K562 (cell line): ENCODE measurements around the gene DPEP2NB. TPM values are rescaled to one million over a fixed set of nuclear protein-coding genes. Genes with fewer than 3 reads are reported as not detected.

ENCODE experiments used
- ATAC-seq: fragments of 200-7000 bp; cut with Tn5 transposase; 3 replicates; pipeline ENCODE4 v1.9.1; 2020; ENCODE audit warnings: moderate library complexity
- BruUV-seq: library from RNA; stranded (reverse); fragments of 400-500 nt; replicated peaks from 2 replicates; lab custom pipeline; 2021; lab: Mats Ljungman, UMichigan
- CTCF ChIA-PET: fragments of 300-600 bp; formaldehyde crosslinking; extraction: SDS; loops from one replicate; lab custom pipeline; 2021; ENCODE audit warnings: low intra/inter-chr PET ratio; lab: Yijun Ruan, JAX
- POLR2A ChIA-PET: fragments of 300-600, 350-650 bp; sonication (Branson Sonifier 250); formaldehyde crosslinking; extraction: SDS; loops from one replicate; lab custom pipeline; 2021; ENCODE audit warnings: antibody characterized with exemption, inconsistent platforms; lab: Yijun Ruan, JAX
- DNase-seq, 4 experiments: peaks; one replicate each; pipeline versions ENCODE4 v3.0.0 to v3.0.0-alpha.2; 2011 to 2018; ENCODE audit warnings: low spot score in 3 of 4, mixed read lengths in 3 of 4; ENCODE audit errors: extremely low read depth in 1 of 4
- FAIRE-seq: peaks from 2 replicates; lab custom pipeline; 2011; peaks lifted over from hg19 to GRCh38; lab: Jason Lieb, UNC
- H2AFZ ChIP-seq: 2 replicates; pipeline ENCODE4 v1.6.0; 2011; ENCODE audit warnings: low read depth, low read length, control low read depth, inconsistent platforms
- H3K27ac ChIP-seq: fragments of 200-600 bp; 3 replicates; pipeline ENCODE4 v1.8.0; 2011; ENCODE audit warnings: low read depth, mild to moderate bottlenecking, control low read depth, inconsistent platforms, low read length, moderate library complexity, mixed read lengths; ENCODE audit errors: extremely low read depth
- H3K27me3 ChIP-seq, 2 experiments: fragments of 300-600 bp in 1 of 2; 2 replicates in 1 of 2; 3 replicates in 1 of 2; pipeline versions ENCODE4 v1.6.0 to v1.8.0; 2011; ENCODE audit warnings: inconsistent platforms in 2 of 2, low read length in 2 of 2, mild to moderate bottlenecking in 1 of 2, mixed read lengths in 1 of 2, moderate library complexity in 1 of 2; ENCODE audit not compliant: control insufficient read depth in 2 of 2, insufficient read depth in 2 of 2
- H3K36me3 ChIP-seq: fragments of 300-600 bp; 3 replicates; pipeline ENCODE4 v1.8.0; 2011; ENCODE audit warnings: mild to moderate bottlenecking, low read length, inconsistent platforms; ENCODE audit not compliant: control insufficient read depth, insufficient read depth
- H3K4me1 ChIP-seq, 2 experiments: fragments of 200-600 bp in 1 of 2; replicated peaks in 1 of 2; 2 replicates in 1 of 2; 3 replicates in 1 of 2; pipeline versions ENCODE4 v1.5.1 to v1.8.0; 2011; ENCODE audit warnings: inconsistent platforms in 2 of 2, low read length in 2 of 2, mild to moderate bottlenecking in 1 of 2, mixed read lengths in 1 of 2, moderate library complexity in 1 of 2; ENCODE audit not compliant: control insufficient read depth in 2 of 2, insufficient read depth in 2 of 2
- H3K4me2 ChIP-seq: 2 replicates; pipeline ENCODE4 v1.6.1; 2011; ENCODE audit warnings: low read length, control low read depth, inconsistent platforms, mixed read lengths; ENCODE audit not compliant: insufficient read depth
- H3K4me3 ChIP-seq: fragments of 200-600 bp; sonication (generic), shearing (Covaris generic); 2 replicates; pipeline ENCODE4 v1.5.1; 2016; ENCODE audit warnings: control low read depth, inconsistent platforms
- H3K79me2 ChIP-seq: fragments of 200-600 bp; 3 replicates; pipeline ENCODE4 v1.8.0; 2011; ENCODE audit warnings: low read length, inconsistent platforms; ENCODE audit not compliant: control insufficient read depth, insufficient read depth
- H3K9ac ChIP-seq, 2 experiments: 2 replicates each; pipeline versions ENCODE4 v1.6.0 to v1.6.1; 2011; ENCODE audit warnings: low read depth in 2 of 2, low read length in 2 of 2, control low read depth in 1 of 2, inconsistent platforms in 1 of 2, mild to moderate bottlenecking in 1 of 2, mixed read lengths in 1 of 2; ENCODE audit not compliant: insufficient read depth in 1 of 2
- H3K9me1 ChIP-seq: one replicate; pipeline ENCODE4 v1.6.0; 2011; ENCODE audit warnings: inconsistent platforms, mild to moderate bottlenecking, low read length, moderate library complexity; ENCODE audit not compliant: control insufficient read depth, insufficient read depth
- H3K9me3 ChIP-seq: replicated peaks from 2 replicates; pipeline ENCODE4 v1.5.1; 2011; ENCODE audit warnings: low read depth, low read length, inconsistent platforms; ENCODE audit not compliant: control insufficient read depth, insufficient read depth
- H4K20me1 ChIP-seq: replicated peaks from 2 replicates; pipeline ENCODE4 v1.6.1; 2011; ENCODE audit warnings: low read length, inconsistent platforms, mixed read lengths; ENCODE audit not compliant: control insufficient read depth, insufficient read depth
- GTF2A2 ChIP-seq: IDR thresholded peaks from 2 replicates; pipeline ENCODE4 v1.6.1; 2016; ENCODE audit warnings: mild to moderate bottlenecking, missing genetic modification characterization, missing compliant biosample characterization
- HMGN3 ChIP-seq: IDR thresholded peaks from 2 replicates; pipeline ENCODE4 v1.6.1; 2011; ENCODE audit warnings: borderline replicate concordance, low read depth, mild to moderate bottlenecking, mixed read lengths, low read length; ENCODE audit not compliant: insufficient read length; ENCODE audit errors: extremely low read depth
- TRIM28 ChIP-seq: fragments of 450-650 bp; IDR thresholded peaks from 2 replicates; pipeline ENCODE4 v1.6.1; 2017
- ZBTB8A ChIP-seq: fragments of 450-650 bp; IDR thresholded peaks from 2 replicates; pipeline ENCODE4 v1.6.1; 2018; ENCODE audit warnings: mild to moderate bottlenecking, moderate library complexity; ENCODE audit not compliant: partially characterized antibody
- WGBS: fragments of 100-300 bp; shearing (Covaris generic); methylation state at CpG from one replicate; pipeline ENCODE4 v1.1.6; 2016; ENCODE audit warnings: low coverage, mixed read lengths; ENCODE audit not compliant: insufficient coverage; ENCODE audit errors: missing lambda C conversion rate; 5-methylcytosine and 5-hydroxymethylcytosine counted together
- in situ Hi-C: fragments of 300-500 bp; cut with MboI; formaldehyde crosslinking; loops from 4 replicates; pipeline ENCODE4 v1.15.0; 2018; ENCODE audit warnings: inconsistent platforms, mixed read lengths
- intact Hi-C: fragments of 100-400 bp; cut with micrococcal nuclease; formaldehyde crosslinking; loops from 2 replicates; pipeline ENCODE4 v1.14.2; 2022
- polyA plus RNA-seq, 8 experiments: library from polyadenylated mRNA; depleted of rRNA in 4 of 8; stranded (reverse) in 5 of 8; unstranded in 3 of 8; fragments of >200 nt; fragmentation: Nextera tagmentation in 2 of 8; fragmentation: Illumina TruSeq in 1 of 8; extraction: Ambion mirVana in 2 of 8; extraction: Trizol in 1 of 8; gene quantifications; 2 replicates each; pipeline versions ENCODE4 v1.2.1 to v1.2.3, GENCODE V29; 2011 to 2014; ENCODE audit warnings: inconsistent platforms in 1 of 8, missing spikeins in 1 of 8
- total RNA-seq, 7 experiments: library from RNA; depleted of rRNA in 6 of 7; stranded (reverse); fragments of >200 nt in 6 of 7; fragmentation: Illumina TruSeq in 2 of 7; extraction: Trizol in 2 of 7; gene quantifications; 2 replicates each; pipeline versions ENCODE4 v1.2.1 to v1.2.3, GENCODE V29; 2011 to 2021; ENCODE audit warnings: low replicate concordance in 1 of 7
- TF ChIP-seq, protein P1 (sequence below), 3 experiments: fragments of 200-800 bp in 1 of 3; sonication (Bioruptor generic) in 1 of 3; sonication (generic) in 1 of 3; formaldehyde crosslinking in 1 of 3; IDR thresholded peaks; 2 replicates each; pipeline versions ENCODE4 v1.6.1 to v1.8.0; 2016 to 2022; ENCODE audit warnings: mild to moderate bottlenecking in 2 of 3, missing compliant biosample characterization in 2 of 3, missing genetic modification characterization in 2 of 3, missing genetic modification reagents in 1 of 3

Gene DPEP2NB
- total and polyA plus RNA-seq, 9 of the 15 experiments (the other 6 are each of a cell fraction or from before 2014, with no cell fraction given) = not detected

DNA sequence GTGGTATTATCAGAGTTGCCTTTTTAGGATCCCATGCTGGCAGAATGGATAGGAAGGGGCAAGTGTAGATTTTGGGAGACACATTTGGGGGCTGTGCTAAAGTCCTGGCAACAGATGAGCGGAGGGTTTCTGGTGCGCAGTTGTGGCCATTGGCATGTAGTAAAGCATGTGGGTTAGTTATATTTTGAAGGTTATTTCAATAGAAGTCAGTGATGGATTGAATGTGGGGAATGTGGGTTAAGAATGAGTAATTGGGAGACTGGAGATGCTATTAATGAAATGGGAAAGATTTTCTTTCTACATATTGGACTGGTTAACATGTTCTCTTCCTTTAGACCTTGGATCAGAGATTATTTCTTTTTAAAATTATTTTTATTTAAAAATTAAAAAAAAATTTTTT lies 17.4 kb upstream of the DPEP2NB start:
- H3K27me3 ChIP-seq = no peaks in the 10 kb centered on the region
- TF ChIP-seq, protein P1, sequence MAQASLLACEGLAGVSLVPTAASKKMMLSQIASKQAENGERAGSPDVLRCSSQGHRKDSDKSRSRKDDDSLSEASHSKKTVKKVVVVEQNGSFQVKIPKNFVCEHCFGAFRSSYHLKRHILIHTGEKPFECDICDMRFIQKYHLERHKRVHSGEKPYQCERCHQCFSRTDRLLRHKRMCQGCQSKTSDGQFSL (CRISPR knock-in tag; IDR thresholded peaks at IDR 0.05) = no peak
- TF ChIP-seq, protein P1 (tag; IDR thresholded peaks at IDR 0.05) = no peak
- TF ChIP-seq HMGN3 (no peak), TRIM28 (no peak)
- in situ Hi-C loops = no loop called here
- no peak for ATAC-seq
- intact Hi-C loops = no loop called here
- H3K79me2 ChIP-seq = no peaks in the 10 kb centered on the region
- H2AFZ ChIP-seq = no peak overlapping the region
- H3K9me1 ChIP-seq = no peaks in the 10 kb centered on the region
- no peaks in the 10 kb centered on the region for H3K9me3 ChIP-seq
- DNase-seq = no peak
- H3K4me2 ChIP-seq = no peak overlapping the region
- no peak overlapping the region for H3K27ac ChIP-seq
- ChIA-PET POLR2A (no interaction called here), CTCF (no interaction called here)
- no peak overlapping the region for H3K9ac ChIP-seq
- peaks cover 2 to 9% of the 10 kb centered on the region in 2 experiments; a peak in 2 of 5 replicates for H3K4me1 ChIP-seq
- WGBS = 100% methylated on average over 2 of the region's 2 CpGs
- BruUV-seq = no TSS peak
- no peak for FAIRE-seq
- H4K20me1 ChIP-seq = no peaks in the 10 kb centered on the region; the same call in 1 of the 2 replicates
- H3K36me3 ChIP-seq = peaks cover 26% of the 10 kb centered on the region
- H3K4me3 ChIP-seq = no peak overlapping the region

DNA sequence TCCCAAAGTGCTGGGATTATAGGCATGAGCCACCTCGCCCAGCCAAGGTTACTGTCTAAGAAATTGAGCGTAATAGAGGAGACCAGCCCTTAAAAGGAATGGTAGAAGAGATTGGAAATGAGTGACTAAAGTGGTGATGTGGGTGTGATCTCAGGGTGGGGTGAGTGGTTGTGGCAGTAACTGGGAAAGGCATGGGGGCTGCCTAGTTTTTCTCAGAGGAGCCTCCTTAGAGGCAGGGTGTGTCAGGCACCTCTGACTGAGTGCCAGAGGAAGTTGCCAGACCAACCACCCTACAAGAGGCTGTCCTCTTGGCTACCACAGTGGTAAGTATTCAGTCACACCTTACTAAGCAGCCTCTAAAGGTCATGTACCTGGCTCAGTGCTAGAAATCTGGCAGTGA lies 16.2 kb upstream of the DPEP2NB start:
- WGBS = 94% methylated on average over 2 of the region's 2 CpGs
- Histone ChIP-seq H3K4me3 (no peak overlapping the region), H3K4me2 (no peak overlapping the region), H3K9ac (no peak overlapping the region; a peak in 1 of 4 replicates), H4K20me1 (no peaks in the 10 kb centered on the region; the same call in 1 of the 2 replicates), H3K27ac (no peak overlapping the region), H3K9me3 (no peaks in the 10 kb centered on the region), H3K79me2 (no peaks in the 10 kb centered on the region), H3K9me1 (no peaks in the 10 kb centered on the region), H3K27me3 (no peaks in the 10 kb centered on the region), H3K4me1 (peaks cover 2 to 9% of the 10 kb centered on the region in 2 experiments; a peak in 2 of 5 replicates), H3K36me3 (peaks cover 30% of the 10 kb centered on the region), H2AFZ (no peak overlapping the region)
- intact Hi-C loops (no loop called here), in situ Hi-C loops (no loop called here)
- POLR2A ChIA-PET = interaction anchor here (1.0 to 1.4 kb wide), 2 partner anchors 9 to 12 kb away, joined by 3 to 4 read pairs; no protein-coding TSS in a partner anchor
- TF ChIP-seq GTF2A2 (tag) = no peak
- TF ChIP-seq ZBTB8A = no peak
- FAIRE-seq (no peak), ATAC-seq (no peak), DNase-seq (no peak)
- CTCF ChIA-PET = no interaction called here
- BruUV-seq = no TSS peak
